Sigmoid colon (tissue), 4 donors: ENCODE data around the gene CTNS.

Experiments
- EP300 ChIP-seq, 4 donors: sonication (generic); formaldehyde crosslinking; IDR thresholded peaks; one replicate each; pipeline ENCODE4 v1.6.1; 2017; ENCODE audit warnings: antibody characterized with exemption in 4 of 4
- POLR2A ChIP-seq, 2 donors: fragments of 450-650 bp; IDR thresholded peaks; one replicate each; pipeline ENCODE4 v1.6.1; 2016; ENCODE audit warnings: antibody characterized with exemption in 2 of 2, mild to moderate bottlenecking in 2 of 2, moderate library complexity in 2 of 2
- POLR2AphosphoS5 ChIP-seq, 4 donors: sonication (generic); formaldehyde crosslinking; IDR thresholded peaks; one replicate each; pipeline ENCODE4 v1.6.1; 2017; ENCODE audit warnings: antibody characterized with exemption in 4 of 4
- TF ChIP-seq, protein P1 (sequence below), 4 experiments: fragments of 450-650 bp in 3 of 4; fragments of 200-600 bp in 1 of 4; IDR thresholded peaks; one replicate each; pipeline ENCODE4 v1.5.1; 2016 to 2019; ENCODE audit warnings: antibody characterized with exemption in 4 of 4, mild to moderate bottlenecking in 3 of 4, moderate library complexity in 2 of 4

DNA sequence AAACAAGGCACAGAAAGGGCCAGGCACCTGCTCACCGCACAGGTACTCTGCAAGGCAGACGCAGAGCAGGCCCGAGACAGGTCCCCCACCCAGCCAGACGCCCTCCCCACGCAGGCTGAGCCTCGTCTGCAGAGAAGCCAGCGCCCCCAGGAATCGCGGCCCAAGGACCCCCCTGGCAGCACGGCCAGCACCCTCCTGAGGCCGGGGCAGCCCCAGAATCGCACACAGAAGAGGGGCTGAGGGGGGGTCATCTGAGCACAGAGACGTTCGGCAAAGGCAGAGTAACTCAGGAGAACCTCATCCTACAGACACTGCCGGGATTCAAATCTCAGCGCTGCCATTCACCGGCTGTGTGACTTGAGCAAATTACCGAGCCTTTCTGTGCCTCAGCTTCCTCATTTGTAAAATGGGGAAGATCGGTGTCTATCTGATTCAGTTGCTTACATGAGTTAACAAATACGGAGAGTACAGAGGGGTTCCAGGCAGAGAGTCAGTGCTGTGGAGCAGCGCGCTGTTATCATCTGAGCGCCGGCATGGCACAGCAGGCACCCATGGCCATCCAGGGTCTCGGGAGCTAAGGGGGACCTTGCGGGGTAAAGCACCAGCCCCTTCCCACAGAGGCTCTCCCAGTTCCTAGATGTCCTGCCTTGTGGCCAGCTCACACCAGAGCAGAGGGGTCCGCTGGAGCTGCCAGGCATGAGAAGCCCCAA, 42.4 kb downstream of the CTNS start:
- TF ChIP-seq, protein P1, sequence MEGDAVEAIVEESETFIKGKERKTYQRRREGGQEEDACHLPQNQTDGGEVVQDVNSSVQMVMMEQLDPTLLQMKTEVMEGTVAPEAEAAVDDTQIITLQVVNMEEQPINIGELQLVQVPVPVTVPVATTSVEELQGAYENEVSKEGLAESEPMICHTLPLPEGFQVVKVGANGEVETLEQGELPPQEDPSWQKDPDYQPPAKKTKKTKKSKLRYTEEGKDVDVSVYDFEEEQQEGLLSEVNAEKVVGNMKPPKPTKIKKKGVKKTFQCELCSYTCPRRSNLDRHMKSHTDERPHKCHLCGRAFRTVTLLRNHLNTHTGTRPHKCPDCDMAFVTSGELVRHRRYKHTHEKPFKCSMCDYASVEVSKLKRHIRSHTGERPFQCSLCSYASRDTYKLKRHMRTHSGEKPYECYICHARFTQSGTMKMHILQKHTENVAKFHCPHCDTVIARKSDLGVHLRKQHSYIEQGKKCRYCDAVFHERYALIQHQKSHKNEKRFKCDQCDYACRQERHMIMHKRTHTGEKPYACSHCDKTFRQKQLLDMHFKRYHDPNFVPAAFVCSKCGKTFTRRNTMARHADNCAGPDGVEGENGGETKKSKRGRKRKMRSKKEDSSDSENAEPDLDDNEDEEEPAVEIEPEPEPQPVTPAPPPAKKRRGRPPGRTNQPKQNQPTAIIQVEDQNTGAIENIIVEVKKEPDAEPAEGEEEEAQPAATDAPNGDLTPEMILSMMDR (IDR thresholded peaks at IDR 0.05), result no peak
- TF ChIP-seq POLR2AphosphoS5 (IDR thresholded peaks at IDR 0.05), result no peak
- no peak for TF ChIP-seq POLR2A (IDR thresholded peaks at IDR 0.05)
- TF ChIP-seq EP300 (IDR thresholded peaks at IDR 0.05), result no peak
